ENCODE measurements around the gene FRK.
"Not testable (repeated sequence)": the region's sequence is repeated elsewhere in the genome, so short reads cannot be mapped to it uniquely, and the experiment has no call there.

FRK gene

GRCh38 chr6:115891111-115891669 is 169.5 kb downstream of the FRK start:
- DNase-seq (ENCODE audit: low read depth in 2 of 2, low spot score in 1 of 2) = no peak

- no peak for DNase-seq (ENCODE audit: low read depth in 2 of 2, low spot score in 1 of 2)
Measured at GRCh38 chr6:115890238-115890637, 170.5 kb downstream of the FRK start.

GRCh38 chr6:115888687-115889470 is 171.8 kb downstream of the FRK start:
- not testable (repeated sequence) for DNase-seq (ENCODE audit: low read depth in 2 of 2, low spot score in 1 of 2)

GRCh38 chr6:115887891-115888290 is 172.8 kb downstream of the FRK start:
- no peak for DNase-seq (ENCODE audit: low read depth in 2 of 2, low spot score in 1 of 2)

GRCh38 chr6:115885636-115886366 is 174.9 kb downstream of the FRK start:
- no peak for DNase-seq (ENCODE audit: low read depth in 2 of 2, low spot score in 1 of 2)

GRCh38 chr6:115882771-115883170 is 177.9 kb downstream of the FRK start:
- DNase-seq (ENCODE audit: low read depth in 2 of 2, low spot score in 1 of 2) = no peak

- no peak for DNase-seq (ENCODE audit: low read depth in 2 of 2, low spot score in 1 of 2)
Measured at GRCh38 chr6:115882174-115882573, 178.5 kb downstream of the FRK start.
